ENCODE results near the gene CCP110. TPM values are rescaled to one million over a fixed set of nuclear protein-coding genes. Genes with fewer than 3 reads are reported as not detected.

The CCP110 gene
- total and polyA plus RNA-seq, 2 of the 13 experiments (the other 11 are each of a cell fraction or from before 2014, with no cell fraction given): 10.0 to 11.1 TPM

GRCh38 chr16:19601083-19601976, 77.6 kb downstream of the CCP110 start (continued):
- TF ChIP-seq HNF1A (IDR thresholded peaks at IDR 0.05; ENCODE audit: low read depth) (no peak), HNF1A (CRISPR knock-in tag; IDR thresholded peaks at IDR 0.05; ENCODE audit: borderline replicate concordance) (no peak), TBX2 (CRISPR knock-in tag; IDR thresholded peaks at IDR 0.05; ENCODE audit: borderline replicate concordance) (0 out of 2 replicates have a peak, but pooled peaks have one; percentile 18), ZNF326 (CRISPR knock-in tag; IDR thresholded peaks at IDR 0.05; ENCODE audit: borderline replicate concordance) (no peak), ZNF224 (CRISPR knock-in tag; IDR thresholded peaks at IDR 0.05) (no peak), STAG1 (CRISPR knock-in tag; IDR thresholded peaks at IDR 0.05) (peak; percentile 99), ZNF709 (CRISPR knock-in tag; IDR thresholded peaks at IDR 0.05) (no peak), TAF1 (CRISPR knock-in tag; IDR thresholded peaks at IDR 0.05) (no peak), REST (IDR thresholded peaks at IDR 0.05; ENCODE audit: borderline replicate concordance in 1 of 2, low read depth in 1 of 2, low read length in 2 of 2) (no peak), KDM1A (CRISPR knock-in tag; IDR thresholded peaks at IDR 0.05) (no peak), SP140L (CRISPR knock-in tag; IDR thresholded peaks at IDR 0.05; ENCODE audit: borderline replicate concordance) (no peak), CHD4 (IDR thresholded peaks at IDR 0.05; ENCODE audit: borderline replicate concordance, low read length) (no peak), GABPB1 (CRISPR knock-in tag; IDR thresholded peaks at IDR 0.05) (no peak)
- TF ChIP-seq, protein P1, sequence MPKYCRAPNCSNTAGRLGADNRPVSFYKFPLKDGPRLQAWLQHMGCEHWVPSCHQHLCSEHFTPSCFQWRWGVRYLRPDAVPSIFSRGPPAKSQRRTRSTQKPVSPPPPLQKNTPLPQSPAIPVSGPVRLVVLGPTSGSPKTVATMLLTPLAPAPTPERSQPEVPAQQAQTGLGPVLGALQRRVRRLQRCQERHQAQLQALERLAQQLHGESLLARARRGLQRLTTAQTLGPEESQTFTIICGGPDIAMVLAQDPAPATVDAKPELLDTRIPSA (CRISPR knock-in tag; IDR thresholded peaks at IDR 0.05; ENCODE audit: borderline replicate concordance): no peak
- TF ChIP-seq, protein P2, sequence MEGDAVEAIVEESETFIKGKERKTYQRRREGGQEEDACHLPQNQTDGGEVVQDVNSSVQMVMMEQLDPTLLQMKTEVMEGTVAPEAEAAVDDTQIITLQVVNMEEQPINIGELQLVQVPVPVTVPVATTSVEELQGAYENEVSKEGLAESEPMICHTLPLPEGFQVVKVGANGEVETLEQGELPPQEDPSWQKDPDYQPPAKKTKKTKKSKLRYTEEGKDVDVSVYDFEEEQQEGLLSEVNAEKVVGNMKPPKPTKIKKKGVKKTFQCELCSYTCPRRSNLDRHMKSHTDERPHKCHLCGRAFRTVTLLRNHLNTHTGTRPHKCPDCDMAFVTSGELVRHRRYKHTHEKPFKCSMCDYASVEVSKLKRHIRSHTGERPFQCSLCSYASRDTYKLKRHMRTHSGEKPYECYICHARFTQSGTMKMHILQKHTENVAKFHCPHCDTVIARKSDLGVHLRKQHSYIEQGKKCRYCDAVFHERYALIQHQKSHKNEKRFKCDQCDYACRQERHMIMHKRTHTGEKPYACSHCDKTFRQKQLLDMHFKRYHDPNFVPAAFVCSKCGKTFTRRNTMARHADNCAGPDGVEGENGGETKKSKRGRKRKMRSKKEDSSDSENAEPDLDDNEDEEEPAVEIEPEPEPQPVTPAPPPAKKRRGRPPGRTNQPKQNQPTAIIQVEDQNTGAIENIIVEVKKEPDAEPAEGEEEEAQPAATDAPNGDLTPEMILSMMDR (CRISPR knock-in tag; IDR thresholded peaks at IDR 0.05): peak; percentile 89
- TF ChIP-seq, protein P3, sequence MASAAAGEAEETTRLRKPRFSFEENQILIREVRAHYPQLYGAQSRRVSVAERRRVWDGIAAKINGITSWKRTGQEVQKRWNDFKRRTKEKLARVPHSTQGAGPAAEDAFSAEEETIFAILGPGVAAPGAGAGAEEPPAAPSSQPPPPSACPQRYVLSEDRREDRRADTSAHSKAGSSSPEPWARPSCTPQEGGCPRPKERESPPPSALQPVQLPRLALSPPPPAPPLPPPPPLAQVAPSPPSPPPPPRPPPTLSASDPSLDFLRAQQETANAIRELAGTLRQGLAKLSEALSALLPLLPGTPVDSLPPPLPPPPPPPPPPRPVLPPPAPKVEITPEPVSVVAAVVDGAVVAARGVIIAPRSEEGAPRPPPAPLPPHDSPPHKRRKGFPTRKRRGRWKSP (CRISPR knock-in tag; IDR thresholded peaks at IDR 0.05): peak; percentile 43; the same call in 1 of the 2 replicates
